ENCODE results near the gene FADS3.

Gene FADS3

GRCh38 chr11:61847914-61848581 lies 43.3 kb downstream of the FADS3 start:
- DNase-seq (ENCODE audit: low spot score), result no peak
- no peak for TF ChIP-seq CTCF (IDR thresholded peaks at IDR 0.05; ENCODE audit: extremely low read depth, insufficient read depth, missing control alignments)
- in situ Hi-C loops (cut with MboI; ENCODE audit: low pct_unique_long_range_greater_than_20kb, low sequenced_read_pairs, unreplicated experiment), result no loop called here

- no peak for TF ChIP-seq CTCF (IDR thresholded peaks at IDR 0.05; ENCODE audit: extremely low read depth, insufficient read depth, missing control alignments)
- no peak for DNase-seq (ENCODE audit: low spot score)
- in situ Hi-C loops (cut with MboI; ENCODE audit: low pct_unique_long_range_greater_than_20kb, low sequenced_read_pairs, unreplicated experiment), result no loop called here
Observed at GRCh38 chr11:61846362-61847020, 44.9 kb downstream of the FADS3 start.

GRCh38 chr11:61844909-61845565 lies 46.3 kb downstream of the FADS3 start:
- DNase-seq (ENCODE audit: low spot score), result no peak
- TF ChIP-seq CTCF (IDR thresholded peaks at IDR 0.05; ENCODE audit: extremely low read depth, insufficient read depth, missing control alignments), result no peak
- in situ Hi-C loops (cut with MboI; ENCODE audit: low pct_unique_long_range_greater_than_20kb, low sequenced_read_pairs, unreplicated experiment), result no loop called here

GRCh38 chr11:61842528-61842820 lies 48.9 kb downstream of the FADS3 start:
- no peak for TF ChIP-seq CTCF (IDR thresholded peaks at IDR 0.05; ENCODE audit: extremely low read depth, insufficient read depth, missing control alignments)
- in situ Hi-C loops (cut with MboI; ENCODE audit: low pct_unique_long_range_greater_than_20kb, low sequenced_read_pairs, unreplicated experiment), result no loop called here

GRCh38 chr11:61841636-61842527 lies 49.5 kb downstream of the FADS3 start:
- in situ Hi-C loops (cut with MboI; ENCODE audit: low pct_unique_long_range_greater_than_20kb, low sequenced_read_pairs, unreplicated experiment), result no loop called here
- no peak for DNase-seq (ENCODE audit: low spot score)
- TF ChIP-seq CTCF (IDR thresholded peaks at IDR 0.05; ENCODE audit: extremely low read depth, insufficient read depth, missing control alignments), result no peak

More at GRCh38 chr11:61842528-61842820, 48.9 kb downstream of the FADS3 start:
- DNase-seq (ENCODE audit: low spot score), result no peak

GRCh38 chr11:61840371-61840770 lies 51.0 kb downstream of the FADS3 start:
- TF ChIP-seq CTCF (IDR thresholded peaks at IDR 0.05; ENCODE audit: extremely low read depth, insufficient read depth, missing control alignments), result no peak
- no peak for DNase-seq (ENCODE audit: low spot score)
- in situ Hi-C loops (cut with MboI; ENCODE audit: low pct_unique_long_range_greater_than_20kb, low sequenced_read_pairs, unreplicated experiment), result no loop called here

Data from GM13977 (cell line).